ENCODE results near the gene NPTXR.

Gene NPTXR

GRCh38 chr22:38793317-38793716 is 50.5 kb downstream of the NPTXR start:
- DNase-seq = no peak

- DNase-seq = no peak
Observed at GRCh38 chr22:38792833-38793232, 51.0 kb downstream of the NPTXR start.

- no peak for DNase-seq
Observed at GRCh38 chr22:38789606-38790005, 54.2 kb downstream of the NPTXR start.

- DNase-seq = no peak
Observed at GRCh38 chr22:38788846-38789245, 55.0 kb downstream of the NPTXR start.

GRCh38 chr22:38788021-38788816 is 55.6 kb downstream of the NPTXR start:
- DNase-seq = no peak

- DNase-seq = no peak
Observed at GRCh38 chr22:38786631-38787030, 57.2 kb downstream of the NPTXR start.

- no peak for DNase-seq
Observed at GRCh38 chr22:38784856-38785255, 59.0 kb downstream of the NPTXR start.

GRCh38 chr22:38784035-38784434 is 59.8 kb downstream of the NPTXR start:
- no peak for DNase-seq

GRCh38 chr22:38783095-38783615 is 60.7 kb downstream of the NPTXR start:
- DNase-seq = no peak

GRCh38 chr22:38782402-38783094 is 61.3 kb downstream of the NPTXR start:
- no peak for DNase-seq

GRCh38 chr22:38781033-38781432 is 62.8 kb downstream of the NPTXR start:
- DNase-seq = no peak

GRCh38 chr22:38777087-38777671 is 66.6 kb downstream of the NPTXR start:
- no peak for DNase-seq

- no peak for DNase-seq
Observed at GRCh38 chr22:38776086-38776485, 67.7 kb downstream of the NPTXR start.

- DNase-seq = no peak
Observed at GRCh38 chr22:38775656-38776055, 68.2 kb downstream of the NPTXR start.

- DNase-seq = no peak
Observed at GRCh38 chr22:38774496-38775166, 69.2 kb downstream of the NPTXR start.

GRCh38 chr22:38773363-38773946 is 70.4 kb downstream of the NPTXR start:
- no peak for DNase-seq

GRCh38 chr22:38772623-38772873 is 71.3 kb downstream of the NPTXR start:
- no peak for DNase-seq

- DNase-seq = no peak
Observed at GRCh38 chr22:38770257-38770949, 73.4 kb downstream of the NPTXR start.
